Peyer's patch (tissue), 4 donors: ENCODE data around the gene AOX1. TPM values are rescaled to one million over a fixed set of nuclear protein-coding genes. Genes with fewer than 3 reads are reported as not detected.

Source experiments
- DNase-seq, 3 donors: peaks; one replicate each; pipeline ENCODE4 v3.0.0-alpha.2; 2017 to 2019
- H3K27ac ChIP-seq, 4 donors: fragments of 200-600 bp; sonication (generic); one replicate each; pipeline ENCODE4 v1.5.1; 2016 to 2019
- H3K27me3 ChIP-seq, 2 donors: fragments of 200-600 bp; sonication (generic); one replicate each; pipeline ENCODE4 v1.5.1; 2019
- H3K36me3 ChIP-seq, 3 donors: fragments of 200-600 bp; sonication (generic); one replicate each; pipeline ENCODE4 v1.5.1; 2016 to 2019
- H3K4me1 ChIP-seq, 4 donors: fragments of 200-600 bp; sonication (generic); one replicate each; pipeline ENCODE4 v1.5.1; 2016 to 2019
- H3K4me3 ChIP-seq, 4 donors: fragments of 200-600 bp; sonication (generic); 1 replicate in 3 of 4; 2 replicates in 1 of 4; pipeline ENCODE4 v1.5.1; 2016 to 2019; ENCODE audit warnings: mild to moderate bottlenecking in 1 of 4
- H3K9me3 ChIP-seq, 4 donors: fragments of 200-600 bp; sonication (generic); one replicate each; pipeline ENCODE4 v1.5.1; 2016 to 2019; ENCODE audit warnings: mild to moderate bottlenecking in 1 of 4
- CTCF ChIP-seq, 6 experiments: fragments of 450-650 bp in 4 of 6; fragments of 200-600 bp in 2 of 6; sonication (generic) in 1 of 6; IDR thresholded peaks; one replicate each; pipeline ENCODE4 v1.5.1; 2017 to 2019; ENCODE audit warnings: antibody characterized with exemption in 6 of 6, mild to moderate bottlenecking in 3 of 6, moderate library complexity in 1 of 6
- POLR2A ChIP-seq, 2 donors: fragments of 450-650 bp; IDR thresholded peaks; one replicate each; pipeline ENCODE4 v1.5.1; 2017; ENCODE audit warnings: antibody characterized with exemption in 2 of 2, mild to moderate bottlenecking in 2 of 2, moderate library complexity in 2 of 2
- total RNA-seq, 4 donors: library from RNA; depleted of rRNA; stranded (reverse); fragments of >200 nt; gene quantifications; one replicate each; pipeline ENCODE4 v1.1.0, GENCODE V29; 2016

Gene AOX1
- total RNA-seq, 4 donors from 2014 or later: 7.9 to 36.3 (median 30.0) TPM

GRCh38 chr2:200670313-200670712 lies 84.5 kb downstream of the AOX1 start:
- Histone ChIP-seq H3K4me1 (no peaks in the 10 kb centered on the region), H3K27ac (no peak overlapping the region), H3K36me3 (no peaks in the 10 kb centered on the region), H3K9me3 (no peaks in the 10 kb centered on the region), H3K27me3 (no peaks in the 10 kb centered on the region), H3K4me3 (no peak overlapping the region)
- no peak for DNase-seq
- TF ChIP-seq CTCF (IDR thresholded peaks at IDR 0.05) (no peak), POLR2A (IDR thresholded peaks at IDR 0.05) (no peak)

DNA sequence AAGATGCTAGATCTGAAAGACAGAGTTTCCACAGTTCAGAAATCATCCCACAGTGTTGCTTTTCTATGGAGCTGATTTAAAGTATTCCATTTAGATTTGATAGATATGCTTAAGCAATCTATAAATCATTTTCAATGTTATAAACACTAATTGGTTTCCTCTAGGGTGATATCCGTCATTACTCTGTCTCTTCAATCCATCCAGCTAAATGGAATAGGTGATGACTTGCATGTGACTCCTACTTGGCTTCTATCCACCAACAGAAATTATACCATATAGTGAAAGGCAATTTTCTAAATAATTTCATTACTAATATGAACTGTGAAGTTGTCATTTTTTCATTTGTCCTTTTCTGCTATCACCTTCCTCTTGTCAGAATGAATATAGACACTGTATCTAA lies 84.9 kb downstream of the AOX1 start:
- Histone ChIP-seq H3K27me3 (no peaks in the 10 kb centered on the region), H3K4me3 (no peak overlapping the region), H3K27ac (no peak overlapping the region), H3K4me1 (no peaks in the 10 kb centered on the region), H3K36me3 (no peaks in the 10 kb centered on the region), H3K9me3 (no peaks in the 10 kb centered on the region)
- DNase-seq: no peak
- no peak for TF ChIP-seq POLR2A (IDR thresholded peaks at IDR 0.05)
- TF ChIP-seq CTCF (IDR thresholded peaks at IDR 0.05): no peak

- H3K36me3 ChIP-seq: no peaks in the 10 kb centered on the region
Measured at GRCh38 chr2:200673191-200673590, 87.4 kb downstream of the AOX1 start.

DNA sequence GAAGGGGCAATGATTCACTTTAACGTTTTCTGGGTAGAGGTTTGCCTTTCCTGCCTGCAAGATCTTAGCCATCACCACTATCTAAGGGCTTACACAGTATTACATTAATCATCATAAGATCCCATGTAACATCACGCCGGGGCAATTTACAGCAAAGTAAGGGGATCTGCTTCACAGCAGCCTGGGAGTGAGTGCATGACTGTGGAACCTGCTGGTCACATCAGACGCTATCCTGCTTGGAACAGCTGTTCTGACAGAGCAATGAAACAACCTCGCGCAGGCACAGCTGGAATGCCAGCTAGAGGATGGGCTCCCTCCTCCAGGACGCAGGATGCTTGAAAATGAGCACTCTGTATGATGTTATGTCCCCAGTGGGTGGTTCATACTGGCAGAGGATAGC lies 89.0 kb downstream of the AOX1 start:
- Histone ChIP-seq H3K9me3 (no peaks in the 10 kb centered on the region), H3K4me3 (no peak overlapping the region), H3K27me3 (no peaks in the 10 kb centered on the region), H3K4me1 (no peaks in the 10 kb centered on the region), H3K27ac (no peak overlapping the region), H3K36me3 (no peaks in the 10 kb centered on the region)
- TF ChIP-seq POLR2A (IDR thresholded peaks at IDR 0.05): no peak
- TF ChIP-seq CTCF (IDR thresholded peaks at IDR 0.05): no peak
- no peak for DNase-seq

More at GRCh38 chr2:200673191-200673590, 87.4 kb downstream of the AOX1 start:
- H3K4me1 ChIP-seq: no peaks in the 10 kb centered on the region
- no peak overlapping the region for H3K4me3 ChIP-seq
- no peaks in the 10 kb centered on the region for H3K27me3 ChIP-seq
- no peak for TF ChIP-seq CTCF (IDR thresholded peaks at IDR 0.05)
- no peak for TF ChIP-seq POLR2A (IDR thresholded peaks at IDR 0.05)
- DNase-seq: no peak
- H3K9me3 ChIP-seq: no peaks in the 10 kb centered on the region
- no peak overlapping the region for H3K27ac ChIP-seq

DNA sequence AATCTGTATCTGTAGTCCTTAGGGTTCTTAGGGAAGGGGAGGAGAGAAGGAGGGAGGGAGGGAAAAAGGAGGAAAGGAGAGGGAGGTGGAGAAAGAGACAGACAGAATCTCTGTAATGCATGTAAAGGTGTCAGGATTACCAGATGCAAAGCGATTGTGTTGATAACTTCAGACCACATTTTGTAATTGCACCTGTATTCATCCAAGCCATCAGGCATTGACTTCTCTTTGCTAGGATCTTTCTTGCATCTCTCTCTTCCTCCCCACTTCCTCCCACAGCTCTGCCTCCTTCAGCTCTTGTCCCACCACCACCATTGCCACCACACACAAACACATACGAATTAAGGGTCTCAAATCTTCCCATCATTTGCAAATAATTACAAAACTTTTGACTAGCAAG lies 91.4 kb downstream of the AOX1 start:
- Histone ChIP-seq H3K4me1 (no peaks in the 10 kb centered on the region), H3K36me3 (no peaks in the 10 kb centered on the region), H3K27ac (no peak overlapping the region), H3K27me3 (no peaks in the 10 kb centered on the region), H3K9me3 (no peaks in the 10 kb centered on the region), H3K4me3 (no peak overlapping the region)
- no peak for DNase-seq
- TF ChIP-seq CTCF (IDR thresholded peaks at IDR 0.05) (no peak), POLR2A (IDR thresholded peaks at IDR 0.05) (no peak)
